GM23248 (cell line): ENCODE results near the gene LHX5.
"Not testable (repeated sequence)": the region's sequence is repeated elsewhere in the genome, so short reads cannot be mapped to it uniquely, and the experiment has no call there.

Source experiments
- EZH2 ChIP-seq: fragments of 200-600 bp; sonication (generic); IDR thresholded peaks from 2 replicates; pipeline ENCODE4 v1.6.1; 2018; ENCODE audit warnings: antibody characterized with exemption, mild to moderate bottlenecking; ENCODE audit not compliant: insufficient read depth, poor library complexity, severe bottlenecking
- EZH2phosphoT487 ChIP-seq: fragments of 200-600 bp; sonication (generic); IDR thresholded peaks from 2 replicates; pipeline ENCODE4 v1.6.1; 2018; ENCODE audit warnings: antibody characterized with exemption, moderate library complexity, mild to moderate bottlenecking, low read depth; ENCODE audit not compliant: insufficient read depth

GRCh38 chr12:113495941-113496340 lies 24.3 kb upstream of the LHX5 start:
- not testable (repeated sequence) for TF ChIP-seq EZH2, EZH2phosphoT487
